HepG2 (cell line): Measurements from ENCODE around the gene KMT2E. TPM values are rescaled to one million over a fixed set of nuclear protein-coding genes. Genes with fewer than 3 reads are reported as not detected.

Experiments used
- CBFB ChIP-seq: sonication (generic); formaldehyde crosslinking; IDR thresholded peaks from 2 replicates; pipeline ENCODE4 v1.4.0; 2020; ENCODE audit warnings: missing genetic modification reagents
- CC2D1A ChIP-seq: sonication (generic); formaldehyde crosslinking; IDR thresholded peaks from 2 replicates; pipeline ENCODE4 v1.8.1; 2023; ENCODE audit warnings: mild to moderate bottlenecking, missing genetic modification reagents
- CEBPB ChIP-seq: IDR thresholded peaks from 2 replicates; pipeline ENCODE4 v1.6.1; 2011; ENCODE audit warnings: low read depth, low read length, improper control_type of control experiment, borderline replicate concordance
- CHCHD3 ChIP-seq: sonication (generic); formaldehyde crosslinking; IDR thresholded peaks from 2 replicates; pipeline ENCODE4 v1.8.0; 2022; ENCODE audit warnings: mild to moderate bottlenecking, missing genetic modification reagents, moderate library complexity
- CREB1 ChIP-seq, 2 experiments: fragments of 450-650 bp in 1 of 2; IDR thresholded peaks; 2 replicates each; pipeline ENCODE4 v1.6.1; 2016 to 2017; ENCODE audit warnings: control low read depth in 1 of 2, mild to moderate bottlenecking in 1 of 2, missing compliant biosample characterization in 1 of 2, missing genetic modification characterization in 1 of 2
- KDM5A ChIP-seq: fragments of 200-600 bp; sonication (generic); IDR thresholded peaks from 2 replicates; pipeline ENCODE4 v1.7.0; 2018; ENCODE audit warnings: antibody characterized with exemption, mild to moderate bottlenecking, low read length, borderline replicate concordance
- KMT2A ChIP-seq: sonication (generic); formaldehyde crosslinking; IDR thresholded peaks from 2 replicates; pipeline ENCODE4 v1.4.0; 2020; ENCODE audit warnings: missing genetic modification reagents
- POGZ ChIP-seq: sonication (generic); formaldehyde crosslinking; IDR thresholded peaks from 2 replicates; pipeline ENCODE4 v1.4.0; 2020; ENCODE audit warnings: mild to moderate bottlenecking, missing genetic modification reagents
- SAFB2 ChIP-seq: sonication (generic); formaldehyde crosslinking; IDR thresholded peaks from 2 replicates; pipeline ENCODE4 v1.5.1; 2020; ENCODE audit warnings: missing genetic modification reagents, low read depth, mild to moderate bottlenecking, borderline replicate concordance
- SOX13 ChIP-seq, 3 experiments: fragments of 450-650 bp in 1 of 3; sonication (generic) in 1 of 3; formaldehyde crosslinking in 1 of 3; IDR thresholded peaks in 2 of 3; conservative IDR thresholded peaks in 1 of 3; 2 replicates each; pipeline versions ENCODE4 v1.5.0 to v1.6.1; 2016 to 2020; ENCODE audit warnings: antibody characterized with exemption in 1 of 3, mild to moderate bottlenecking in 1 of 3, missing compliant biosample characterization in 1 of 3, missing genetic modification reagents in 1 of 3, moderate library complexity in 1 of 3
- TAF1 ChIP-seq: sonication (generic); formaldehyde crosslinking; IDR thresholded peaks from 2 replicates; pipeline ENCODE4 v1.4.0; 2020; ENCODE audit warnings: missing genetic modification reagents
- XBP1 ChIP-seq: sonication (generic); formaldehyde crosslinking; IDR thresholded peaks from 2 replicates; pipeline ENCODE4 v1.5.0; 2020; ENCODE audit warnings: missing genetic modification reagents
- ZBTB14 ChIP-seq: sonication (generic); formaldehyde crosslinking; IDR thresholded peaks from 2 replicates; pipeline ENCODE4 v1.4.0; 2020; ENCODE audit warnings: missing genetic modification reagents
- ZBTB43 ChIP-seq: sonication (generic); formaldehyde crosslinking; conservative IDR thresholded peaks from 2 replicates; pipeline ENCODE4 v1.4.0; 2020; ENCODE audit warnings: missing genetic modification reagents
- ZKSCAN1 ChIP-seq: fragments of 150-350 bp; IDR thresholded peaks from 2 replicates; pipeline ENCODE4 v1.6.1; 2014; ENCODE audit warnings: low read length
- ZNF260 ChIP-seq: sonication (generic); formaldehyde crosslinking; IDR thresholded peaks from 2 replicates; pipeline ENCODE4 v1.4.0; 2020; ENCODE audit warnings: missing genetic modification reagents, low read depth, mild to moderate bottlenecking, borderline replicate concordance
- ZNF329 ChIP-seq: sonication (generic); formaldehyde crosslinking; IDR thresholded peaks from 2 replicates; pipeline ENCODE4 v1.9.0; 2021; ENCODE audit warnings: low read depth, mild to moderate bottlenecking, missing genetic modification reagents
- ZNF331 ChIP-seq: sonication (generic); formaldehyde crosslinking; IDR thresholded peaks from 2 replicates; pipeline ENCODE4 v1.4.0; 2020; ENCODE audit warnings: missing genetic modification reagents
- ZNF430 ChIP-seq: sonication (generic); formaldehyde crosslinking; IDR thresholded peaks from 2 replicates; pipeline ENCODE4 v1.9.0; 2021; ENCODE audit warnings: mild to moderate bottlenecking, missing genetic modification reagents
- ZNF550 ChIP-seq: sonication (generic); formaldehyde crosslinking; IDR thresholded peaks from 2 replicates; pipeline ENCODE4 v1.4.0; 2020; ENCODE audit warnings: mild to moderate bottlenecking, missing genetic modification reagents, borderline replicate concordance
- ZNF563 ChIP-seq: sonication (generic); formaldehyde crosslinking; IDR thresholded peaks from 2 replicates; pipeline ENCODE4 v1.8.0; 2022; ENCODE audit warnings: mild to moderate bottlenecking, moderate library complexity, missing genetic modification reagents
- ZNF577 ChIP-seq: sonication (generic); formaldehyde crosslinking; IDR thresholded peaks from 2 replicates; pipeline ENCODE4 v1.4.0; 2020; ENCODE audit warnings: mild to moderate bottlenecking, low read depth, missing genetic modification reagents, borderline replicate concordance
- ZNF768 ChIP-seq: sonication (generic); formaldehyde crosslinking; IDR thresholded peaks from 2 replicates; pipeline ENCODE4 v1.4.0; 2020; ENCODE audit warnings: missing genetic modification reagents
- ZNF784 ChIP-seq: sonication (generic); formaldehyde crosslinking; IDR thresholded peaks from 2 replicates; pipeline ENCODE4 v1.5.1; 2020; ENCODE audit warnings: missing genetic modification reagents, mild to moderate bottlenecking, borderline replicate concordance
- ZSCAN12 ChIP-seq: sonication (generic); formaldehyde crosslinking; IDR thresholded peaks from 2 replicates; pipeline ENCODE4 v1.9.0; 2021; ENCODE audit warnings: mild to moderate bottlenecking, missing genetic modification reagents
- ZSCAN9 ChIP-seq: IDR thresholded peaks from 2 replicates; pipeline ENCODE4 v1.6.1; 2016; ENCODE audit warnings: borderline replicate concordance
- polyA plus RNA-seq, 8 experiments: library from polyadenylated mRNA; depleted of rRNA in 3 of 8; stranded (reverse) in 7 of 8; unstranded in 1 of 8; fragments of >200 nt; fragmentation: Illumina TruSeq in 4 of 8; extraction: Trizol in 4 of 8; gene quantifications; 2 replicates each; pipeline versions ENCODE4 v1.2.1 to v1.2.3, GENCODE V29; 2011 to 2016; ENCODE audit warnings: low read depth in 4 of 8, missing spikeins in 1 of 8, mixed read lengths in 1 of 8; ENCODE audit not compliant: insufficient read depth in 1 of 8
- total RNA-seq, 5 experiments: library from RNA; depleted of rRNA; stranded (reverse); fragments of >200 nt; fragmentation: Illumina TruSeq; extraction: Trizol; gene quantifications; 2 replicates each; pipeline ENCODE4 v1.2.3, GENCODE V29; 2016; ENCODE audit warnings: low read depth in 1 of 5

Gene KMT2E
- total and polyA plus RNA-seq, 2 of the 13 experiments (the other 11 are each of a cell fraction or from before 2014, with no cell fraction given) = 6.3 to 24.4 TPM

- TF ChIP-seq KDM5A = peak; percentile 47; the same call in 1 of the 2 replicates
- TF ChIP-seq CBFB (CRISPR knock-in tag) = no peak
- no peak for TF ChIP-seq XBP1 (CRISPR knock-in tag)
- peak; percentile 67 for TF ChIP-seq POGZ (CRISPR knock-in tag)
- no peak for TF ChIP-seq CC2D1A (CRISPR knock-in tag)
- peak; percentile 66; the same call in 1 of the 2 replicates for TF ChIP-seq ZNF430 (CRISPR knock-in tag)
- peak; percentile 52; the same call in 1 of the 2 replicates for TF ChIP-seq ZNF329 (CRISPR knock-in tag)
- no peak for TF ChIP-seq ZBTB43
- 0 out of 2 replicates have a peak, but pooled peaks have one; percentile 35 for TF ChIP-seq ZNF577
- TF ChIP-seq ZNF260 (CRISPR knock-in tag) = no peak
- no peak for TF ChIP-seq ZSCAN12 (CRISPR knock-in tag)
- peak; percentile 69 for TF ChIP-seq TAF1 (CRISPR knock-in tag)
- 0 out of 2 replicates have a peak, but pooled peaks have one; percentile 5 for TF ChIP-seq CEBPB
- TF ChIP-seq CHCHD3 (CRISPR knock-in tag) = no peak
- TF ChIP-seq ZBTB14 = no peak
- TF ChIP-seq CREB1 (IDR thresholded peaks at IDR 0.05) = peak; percentile 41; the same call in 1 of the 2 replicates
- peak; percentile 94 for TF ChIP-seq CREB1 (CRISPR knock-in tag; IDR thresholded peaks at IDR 0.05)
- no peak for TF ChIP-seq ZKSCAN1
- TF ChIP-seq ZNF768 (CRISPR knock-in tag) = no peak
- no peak for TF ChIP-seq ZNF563 (CRISPR knock-in tag)
- peak; percentile 80; the same call in 1 of the 2 replicates for TF ChIP-seq SAFB2 (CRISPR knock-in tag)
- TF ChIP-seq ZNF331 (CRISPR knock-in tag) = 0 out of 2 replicates have a peak, but pooled peaks have one; percentile 11
- no peak for TF ChIP-seq ZSCAN9 (CRISPR knock-in tag)
- TF ChIP-seq SOX13 (IDR thresholded peaks at IDR 0.05) = no peak
- TF ChIP-seq SOX13 (CRISPR knock-in tag; conservative IDR thresholded peaks at IDR 0.05 in 1 of 2, IDR thresholded peaks at IDR 0.05 in 1 of 2) = no peak
- TF ChIP-seq ZNF784 (CRISPR knock-in tag) = no peak
- TF ChIP-seq ZNF550 (CRISPR knock-in tag) = 0 out of 2 replicates have a peak, but pooled peaks have one; percentile 56
- peak; percentile 69 for TF ChIP-seq KMT2A (CRISPR knock-in tag)
Measured at GRCh38 chr7:104983578-104984539, 30.1 kb upstream of the KMT2E start (continued).
